ENCODE data around the gene RAET1E. TPM values are rescaled to one million over a fixed set of nuclear protein-coding genes. Genes with fewer than 3 reads are reported as not detected.
A peak's percentile ranks its signal among the peaks of the same experiment; 100 is the strongest.
"Not testable (repeated sequence)": the region's sequence is repeated elsewhere in the genome, so short reads cannot be mapped to it uniquely, and the experiment has no call there.

Gene RAET1E
- total RNA-seq, 1 donor from 2014 or later: 27.5 TPM

DNA sequence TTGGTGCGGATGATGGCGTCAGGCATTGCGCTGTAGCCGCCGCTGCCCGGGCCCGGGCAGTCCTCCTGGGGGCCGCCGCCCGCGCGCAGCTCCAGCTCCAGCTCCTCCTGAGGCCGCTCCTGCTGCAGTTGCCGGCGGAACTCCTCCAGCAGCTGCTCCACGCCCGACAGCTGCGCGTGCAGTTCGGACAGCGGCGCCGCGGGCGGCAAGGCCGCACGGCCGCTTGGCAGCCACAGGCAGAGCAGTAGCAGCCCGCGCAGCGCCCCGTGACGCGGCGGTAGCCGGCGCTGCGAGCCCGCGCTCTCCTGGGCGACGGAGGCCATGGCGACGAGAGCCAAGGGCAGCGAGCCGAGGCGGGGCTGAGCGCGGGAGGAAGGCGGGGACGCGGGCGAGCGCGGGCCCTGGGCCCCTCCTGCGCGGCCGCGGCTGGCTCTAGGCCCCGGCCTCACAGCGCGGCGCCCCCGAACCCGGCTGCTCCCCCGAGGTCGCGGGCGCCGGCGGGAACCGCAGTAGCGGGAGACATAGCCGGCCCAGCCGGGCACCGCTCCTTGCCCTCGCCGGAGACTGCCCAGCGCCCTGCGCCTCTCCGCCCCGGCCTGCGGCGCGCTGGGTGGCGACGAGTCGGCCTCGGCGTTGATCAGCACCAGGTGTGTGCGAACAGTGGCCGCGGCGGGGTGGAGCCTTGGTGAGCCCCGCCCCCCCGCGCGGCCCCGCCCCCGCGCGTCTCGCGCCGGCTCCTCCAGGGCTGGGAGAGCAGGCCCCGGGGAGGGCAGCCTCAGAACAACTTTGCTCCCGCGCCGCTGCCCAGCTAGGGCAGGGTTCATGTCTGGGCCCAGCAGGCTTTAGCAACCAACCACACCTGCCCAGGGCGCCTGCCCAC, 34.0 kb downstream of the RAET1E start, which contains the start of gene LRP11:
TSS of gene LRP11 (minus strand) at position 662 of the 880 bp plus-strand sequence. CDS start at position 323, 339 bp downstream.
- Histone ChIP-seq H3K4me1 (peaks cover 36% of the 10 kb centered on the region), H3K4me3 (peak within 1 kb of the TSS; percentile 63 to 68), H3K27ac (peak within 1 kb of the TSS; percentile 96), H3K27me3 (no peaks in the 10 kb centered on the region), H3K36me3 (no peaks in the 10 kb centered on the region), H3K9me3 (no peaks in the 10 kb centered on the region)
- peak in 1 of 2 donors; percentile 86 for TF ChIP-seq POLR2AphosphoS5 (IDR thresholded peaks at IDR 0.05; ENCODE audit: insufficient read depth in 1 of 2, low read depth in 1 of 2)
- TF ChIP-seq, protein P1, sequence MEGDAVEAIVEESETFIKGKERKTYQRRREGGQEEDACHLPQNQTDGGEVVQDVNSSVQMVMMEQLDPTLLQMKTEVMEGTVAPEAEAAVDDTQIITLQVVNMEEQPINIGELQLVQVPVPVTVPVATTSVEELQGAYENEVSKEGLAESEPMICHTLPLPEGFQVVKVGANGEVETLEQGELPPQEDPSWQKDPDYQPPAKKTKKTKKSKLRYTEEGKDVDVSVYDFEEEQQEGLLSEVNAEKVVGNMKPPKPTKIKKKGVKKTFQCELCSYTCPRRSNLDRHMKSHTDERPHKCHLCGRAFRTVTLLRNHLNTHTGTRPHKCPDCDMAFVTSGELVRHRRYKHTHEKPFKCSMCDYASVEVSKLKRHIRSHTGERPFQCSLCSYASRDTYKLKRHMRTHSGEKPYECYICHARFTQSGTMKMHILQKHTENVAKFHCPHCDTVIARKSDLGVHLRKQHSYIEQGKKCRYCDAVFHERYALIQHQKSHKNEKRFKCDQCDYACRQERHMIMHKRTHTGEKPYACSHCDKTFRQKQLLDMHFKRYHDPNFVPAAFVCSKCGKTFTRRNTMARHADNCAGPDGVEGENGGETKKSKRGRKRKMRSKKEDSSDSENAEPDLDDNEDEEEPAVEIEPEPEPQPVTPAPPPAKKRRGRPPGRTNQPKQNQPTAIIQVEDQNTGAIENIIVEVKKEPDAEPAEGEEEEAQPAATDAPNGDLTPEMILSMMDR (IDR thresholded peaks at IDR 0.05): no peak
- peak in 1 of 2 donors; percentile 71 for TF ChIP-seq POLR2A (IDR thresholded peaks at IDR 0.05)
- DNase-seq (ENCODE audit: extremely low spot score in 2 of 2): peak in 1 of 2 donors; percentile 79
- intact Hi-C loops (cut with DNase I): loop anchor here (2.0 kb wide), 1 partner anchor 59 kb away; the partner anchor contains the start of gene RAET1G

DNA sequence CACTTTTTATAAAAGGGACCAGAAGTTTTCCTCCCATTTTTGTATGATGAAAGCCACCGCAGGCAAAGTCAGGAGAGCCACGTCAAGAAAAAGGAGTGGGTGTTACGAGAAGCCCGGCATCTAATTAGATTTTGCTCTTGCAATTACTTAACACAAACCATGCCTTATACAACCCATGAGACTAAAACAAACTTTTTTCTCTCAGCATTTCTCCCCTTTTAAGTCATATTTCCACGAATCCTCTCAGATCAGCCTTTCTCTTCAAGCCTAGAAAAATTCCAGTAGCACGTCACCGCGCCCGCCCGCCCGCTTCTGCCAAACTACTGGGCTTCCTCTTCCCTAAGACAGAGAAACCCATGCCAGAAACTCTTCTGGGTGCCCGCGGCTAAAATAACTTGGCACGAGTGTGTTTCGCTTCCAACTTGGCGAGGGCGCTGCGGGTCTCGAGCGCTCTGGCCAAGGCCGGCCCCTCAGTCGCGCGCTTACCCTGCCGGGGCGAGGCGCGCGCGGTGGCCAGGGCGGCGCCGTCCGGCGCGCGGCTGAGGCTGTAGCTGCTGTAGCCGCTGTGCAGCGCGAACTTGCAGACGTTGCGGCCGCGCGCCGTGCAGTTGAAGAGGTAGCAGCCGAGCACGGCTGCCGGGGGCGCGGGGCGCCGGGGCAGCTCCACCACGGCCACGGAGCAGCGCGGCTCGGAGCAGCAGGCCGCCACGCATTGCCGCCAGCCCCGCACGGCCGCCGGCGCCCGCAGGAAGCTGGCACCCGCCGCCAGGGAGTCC, 34.8 kb downstream of the RAET1E start:
- peaks cover 36% of the 10 kb centered on the region for H3K4me1 ChIP-seq
- intact Hi-C loops (cut with DNase I): no loop called here

DNA sequence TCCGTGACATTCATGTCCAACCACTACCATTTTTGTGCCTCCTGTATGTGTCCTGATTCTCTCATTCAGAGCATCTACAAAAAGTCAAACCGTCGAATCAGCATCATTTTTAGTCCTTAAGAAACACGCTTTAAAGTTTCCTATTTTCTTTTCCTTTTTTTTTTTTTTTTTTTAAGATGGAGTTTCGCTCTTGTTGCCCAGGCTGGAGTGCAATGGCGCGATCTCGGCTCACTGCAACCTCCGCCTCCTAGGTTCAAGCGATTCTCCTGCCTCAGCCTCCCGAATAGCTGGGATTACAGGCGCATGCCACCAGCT, 35.5 kb downstream of the RAET1E start:
- peak overlapping the region; percentile 96 for H3K27ac ChIP-seq
- DNase-seq (ENCODE audit: extremely low spot score in 2 of 2); H3K9me3 ChIP-seq; H3K27me3 ChIP-seq; H3K36me3 ChIP-seq; intact Hi-C loops (cut with DNase I): not testable (repeated sequence)
- H3K4me3 ChIP-seq: peak overlapping the region in 1 of 2 donors; percentile 68
- peaks cover 38% of the 10 kb centered on the region for H3K4me1 ChIP-seq

More for the DNA sequence above, 34.8 kb downstream of the RAET1E start:
- DNase-seq (ENCODE audit: extremely low spot score in 2 of 2): peak in 1 of 2 donors; percentile 88
- H3K27me3 ChIP-seq: no peaks in the 10 kb centered on the region
- H3K36me3 ChIP-seq: no peaks in the 10 kb centered on the region
- peak overlapping the region; percentile 63 to 68 for H3K4me3 ChIP-seq
- peak overlapping the region; percentile 96 for H3K27ac ChIP-seq
- TF ChIP-seq, protein P1 (IDR thresholded peaks at IDR 0.05): no peak
- TF ChIP-seq POLR2AphosphoS5 (IDR thresholded peaks at IDR 0.05; ENCODE audit: insufficient read depth in 1 of 2, low read depth in 1 of 2) (peak in 1 of 2 donors; percentile 14), POLR2A (IDR thresholded peaks at IDR 0.05) (no peak)
- no peaks in the 10 kb centered on the region for H3K9me3 ChIP-seq

DNA sequence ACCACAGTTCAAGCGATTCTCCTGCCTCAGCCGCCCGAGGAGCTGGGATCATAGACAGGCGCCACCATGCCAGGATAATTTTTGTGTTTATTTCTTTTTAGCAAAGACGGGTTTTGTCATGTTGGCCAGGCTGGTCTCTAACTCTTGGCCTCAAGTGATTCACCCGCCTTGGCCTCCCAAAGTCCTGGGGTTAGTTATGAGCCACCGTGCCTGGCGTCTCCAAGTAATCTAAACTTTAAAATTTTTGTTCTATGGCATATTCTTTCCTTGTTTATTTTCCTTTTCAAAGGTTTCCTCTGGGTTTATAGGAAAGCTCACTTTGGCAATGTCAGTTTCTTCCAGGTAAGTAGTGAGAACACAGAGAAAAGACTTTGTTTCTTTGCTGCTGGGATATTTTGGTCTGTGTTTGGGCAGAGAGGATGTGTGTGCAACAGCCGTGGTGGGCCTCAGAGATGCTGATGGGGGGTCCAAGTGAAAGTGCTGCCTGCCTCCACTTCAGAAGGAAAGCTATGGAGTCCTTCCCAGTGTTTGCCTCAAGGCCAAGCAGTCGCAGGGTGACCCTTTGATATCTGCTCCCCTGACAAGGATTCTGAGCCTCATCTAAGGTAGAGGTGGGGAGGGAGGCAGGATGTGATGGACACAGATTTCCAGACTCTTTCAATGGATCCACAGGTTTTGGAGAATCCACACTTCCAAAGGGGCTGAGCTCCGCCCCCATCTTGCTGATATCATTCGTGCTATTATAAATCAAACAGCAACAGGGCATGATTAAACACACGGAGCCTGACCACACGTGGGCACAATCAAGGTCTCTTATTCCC, 36.1 kb downstream of the RAET1E start:
- H3K4me1 ChIP-seq: peaks cover 44% of the 10 kb centered on the region
- intact Hi-C loops (cut with DNase I): no loop called here
- H3K27me3 ChIP-seq: no peaks in the 10 kb centered on the region
- DNase-seq (ENCODE audit: extremely low spot score in 2 of 2): peak in 1 of 2 donors; percentile 54
- no peak for TF ChIP-seq POLR2A (IDR thresholded peaks at IDR 0.05)
- TF ChIP-seq, protein P1 (IDR thresholded peaks at IDR 0.05): no peak
- no peak for TF ChIP-seq POLR2AphosphoS5 (IDR thresholded peaks at IDR 0.05; ENCODE audit: insufficient read depth in 1 of 2, low read depth in 1 of 2)
- H3K27ac ChIP-seq: no peak overlapping the region
- H3K36me3 ChIP-seq: no peaks in the 10 kb centered on the region
- H3K9me3 ChIP-seq: no peaks in the 10 kb centered on the region
- no peak overlapping the region for H3K4me3 ChIP-seq
